GM12878 (cell line): ENCODE data around the gene STK16. TPM values are rescaled to one million over a fixed set of nuclear protein-coding genes. Genes with fewer than 3 reads are reported as not detected.

Experiments used
- ATAC-seq: fragments of 200-7000 bp; cut with Tn5 transposase; 3 replicates; pipeline ENCODE4 v1.9.1; 2020; ENCODE audit warnings: mild to moderate bottlenecking, moderate library complexity
- BruUV-seq: library from RNA; stranded (reverse); fragments of 400-500 nt; replicated peaks from 2 replicates; lab custom pipeline; 2021; lab: Mats Ljungman, UMichigan
- CTCF ChIA-PET: fragments of 300-600 bp; sonication (Branson Sonifier 250); formaldehyde crosslinking; extraction: SDS; loops from one replicate; lab custom pipeline; 2021; ENCODE audit warnings: inconsistent platforms; lab: Yijun Ruan, JAX
- POLR2A ChIA-PET: fragments of 350-600 bp; formaldehyde crosslinking; extraction: SDS; loops from one replicate; lab custom pipeline; 2021; ENCODE audit warnings: inconsistent platforms; lab: Charles Lee
- RAD21 ChIA-PET: fragments of 300-600 bp; sonication (Branson Sonifier 250); formaldehyde crosslinking; loops from one replicate; lab custom pipeline; 2023; ENCODE audit warnings: antibody characterized with exemption; ENCODE audit not compliant: unreplicated experiment; lab: Charles Lee
- SMC1A ChIA-PET: fragments of 300-600 bp; sonication (Branson Sonifier 250); formaldehyde crosslinking; loops from one replicate; lab custom pipeline; 2023; ENCODE audit not compliant: unreplicated experiment, uncharacterized antibody; lab: Charles Lee
- DNase-seq: peaks from one replicate; pipeline ENCODE4 v3.0.0-alpha.2; 2011; ENCODE audit warnings: low read depth, low spot score
- FAIRE-seq: peaks from 3 replicates; lab custom pipeline; 2011; peaks lifted over from hg19 to GRCh38; lab: Jason Lieb, UNC
- H2AFZ ChIP-seq: 2 replicates; pipeline ENCODE4 v1.6.0; 2011; ENCODE audit warnings: low read depth, low read length, control low read depth; ENCODE audit not compliant: control insufficient read depth
- H3K27ac ChIP-seq: 2 replicates; pipeline ENCODE4 v1.5.1; 2011; ENCODE audit warnings: control low read depth; ENCODE audit not compliant: control insufficient read depth, insufficient read depth
- H3K27me3 ChIP-seq, 2 experiments: replicated peaks in 1 of 2; 2 replicates each; pipeline versions ENCODE4 v1.6.0 to v1.6.1; 2011; ENCODE audit warnings: low read length in 1 of 2; ENCODE audit not compliant: control insufficient read depth in 2 of 2, insufficient read depth in 2 of 2
- H3K36me3 ChIP-seq, 2 experiments: 2 replicates each; pipeline ENCODE4 v1.5.1; 2011; ENCODE audit warnings: low read length in 1 of 2; ENCODE audit not compliant: control insufficient read depth in 2 of 2, insufficient read depth in 2 of 2
- H3K4me1 ChIP-seq: 2 replicates; pipeline ENCODE4 v1.6.1; 2011; ENCODE audit warnings: mild to moderate bottlenecking, low read length, moderate library complexity, mixed read lengths; ENCODE audit not compliant: control insufficient read depth, insufficient read depth
- H3K4me2 ChIP-seq: 2 replicates; pipeline ENCODE4 v1.6.0; 2011; ENCODE audit warnings: control low read depth; ENCODE audit not compliant: control insufficient read depth, insufficient read depth
- H3K4me3 ChIP-seq: fragments of 200-600 bp; sonication (generic); 2 replicates; pipeline ENCODE4 v1.5.1; 2016
- H3K79me2 ChIP-seq: 2 replicates; pipeline ENCODE4 v1.6.0; 2011; ENCODE audit warnings: low read length; ENCODE audit not compliant: control insufficient read depth, insufficient read depth
- H3K9ac ChIP-seq: 2 replicates; pipeline ENCODE4 v1.8.0; 2011; ENCODE audit warnings: low read length, control low read depth, mixed read lengths; ENCODE audit not compliant: control insufficient read depth, insufficient read depth
- H3K9me3 ChIP-seq: replicated peaks from 3 replicates; pipeline ENCODE4 v1.5.1; 2011; ENCODE audit warnings: mild to moderate bottlenecking, low read length; ENCODE audit not compliant: control insufficient read depth, insufficient read depth
- H4K20me1 ChIP-seq: 2 replicates; pipeline ENCODE4 v1.6.0; 2011; ENCODE audit not compliant: control insufficient read depth, insufficient read depth
- PML ChIP-seq: IDR thresholded peaks from 2 replicates; pipeline ENCODE4 v1.6.1; 2012; ENCODE audit warnings: low read length, inconsistent platforms
- RUNX3 ChIP-seq: IDR thresholded peaks from 2 replicates; pipeline ENCODE4 v1.6.1; 2012; ENCODE audit warnings: low read length, inconsistent platforms
- WGBS: methylation state at CpG from one replicate; pipeline ENCODE4 v1.1.6; 2016; ENCODE audit warnings: low lambda C conversion rate; ENCODE audit not compliant: insufficient replicate concordance, insufficient coverage; ENCODE audit errors: missing lambda C conversion rate; 5-methylcytosine and 5-hydroxymethylcytosine counted together
- in situ Hi-C: fragments of 300-500 bp; cut with MboI; formaldehyde crosslinking; loops from 9 replicates; pipeline ENCODE4 v1.14.3; 2018; ENCODE audit warnings: mixed read lengths
- intact Hi-C: fragments of 100-400 bp; cut with micrococcal nuclease; formaldehyde crosslinking; loops from one replicate; pipeline ENCODE4 v1.14.2; 2022; ENCODE audit not compliant: unreplicated experiment
- polyA plus RNA-seq, 11 experiments: library from polyadenylated mRNA; depleted of rRNA in 4 of 11; unstranded in 6 of 11; stranded (reverse) in 5 of 11; fragments of >200 nt; fragmentation: Nextera tagmentation in 4 of 11; fragmentation: Illumina TruSeq in 1 of 11; extraction: Ambion mirVana in 4 of 11; extraction: Trizol in 1 of 11; gene quantifications; 1 replicate in 1 of 11; 2 replicates in 10 of 11; pipeline versions ENCODE4 v1.2.1 to v1.2.3, GENCODE V29; 2011 to 2016; ENCODE audit warnings: inconsistent platforms in 2 of 11, missing spikeins in 2 of 11, low read depth in 1 of 11
- total RNA-seq, 4 experiments: library from RNA; depleted of rRNA in 3 of 4; stranded (reverse); fragments of >200 nt in 3 of 4; fragmentation: Illumina TruSeq in 1 of 4; extraction: Trizol in 1 of 4; gene quantifications; 2 replicates each; pipeline versions ENCODE4 v1.2.1 to v1.2.3, GENCODE V29; 2013 to 2021
- TF ChIP-seq, protein P1 (sequence below): fragments of 450-650 bp; IDR thresholded peaks from 2 replicates; pipeline ENCODE4 v1.6.1; 2014; ENCODE audit warnings: mild to moderate bottlenecking

STK16 gene
- total and polyA plus RNA-seq, 10 of the 15 experiments (the other 5 are each of a cell fraction or from before 2014, with no cell fraction given): 4.3 to 50.1 (median 17.9) TPM

- TF ChIP-seq, protein P1, sequence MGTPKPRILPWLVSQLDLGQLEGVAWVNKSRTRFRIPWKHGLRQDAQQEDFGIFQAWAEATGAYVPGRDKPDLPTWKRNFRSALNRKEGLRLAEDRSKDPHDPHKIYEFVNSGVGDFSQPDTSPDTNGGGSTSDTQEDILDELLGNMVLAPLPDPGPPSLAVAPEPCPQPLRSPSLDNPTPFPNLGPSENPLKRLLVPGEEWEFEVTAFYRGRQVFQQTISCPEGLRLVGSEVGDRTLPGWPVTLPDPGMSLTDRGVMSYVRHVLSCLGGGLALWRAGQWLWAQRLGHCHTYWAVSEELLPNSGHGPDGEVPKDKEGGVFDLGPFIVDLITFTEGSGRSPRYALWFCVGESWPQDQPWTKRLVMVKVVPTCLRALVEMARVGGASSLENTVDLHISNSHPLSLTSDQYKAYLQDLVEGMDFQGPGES: no peak
- TF ChIP-seq, all 136 proteins: peak for 0
These were observed 34.4 kb upstream of the STK16 start (continued) for GRCh38 chr2:219210886-219211362.

DNA sequence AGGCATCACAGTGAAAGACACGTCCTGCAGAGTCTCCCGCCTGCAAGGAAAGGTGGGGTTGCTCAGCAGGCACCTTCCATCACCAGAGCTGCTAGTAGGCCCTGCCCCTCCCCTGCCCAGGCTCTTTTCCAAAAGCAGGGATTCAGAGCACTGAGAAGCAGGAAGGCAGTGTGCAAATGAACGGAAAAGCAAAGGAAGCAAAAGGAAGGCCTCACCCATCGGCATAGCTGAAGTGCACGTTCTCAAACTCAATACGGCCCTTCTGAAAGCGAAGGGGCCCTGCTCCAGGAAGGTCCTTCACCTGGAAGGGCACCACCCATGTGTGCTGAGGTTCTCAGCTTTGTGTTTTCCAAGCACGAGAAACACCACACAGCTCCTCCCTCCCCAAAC is 32.3 kb upstream of the STK16 start:
- Histone ChIP-seq H3K9me3 (no peaks in the 10 kb centered on the region), H3K4me1 (peaks cover 8% of the 10 kb centered on the region), H4K20me1 (no peaks in the 10 kb centered on the region), H3K27ac (no peak overlapping the region), H2AFZ (no peak overlapping the region), H3K27me3 (no peaks in the 10 kb centered on the region), H3K9ac (no peak overlapping the region), H3K36me3 (peaks cover 0 to 15% of the 10 kb centered on the region in 2 experiments; a peak in 3 of 4 replicates), H3K4me3 (no peak overlapping the region), H3K4me2 (no peak overlapping the region), H3K79me2 (peaks cover 6% of the 10 kb centered on the region)
- POLR2A ChIA-PET: no interaction called here
- TF ChIP-seq RUNX3: no peak
- TF ChIP-seq PML: no peak
- no TSS peak for BruUV-seq
- no peak for DNase-seq
- CTCF ChIA-PET: interaction anchor here (1.4 to 3.0 kb wide), 3 partner anchors 39 to 82 kb away, joined by 4 to 20 read pairs (median 11); partner anchors contain the start of gene SLC23A3
- in situ Hi-C loops: no loop called here
- RAD21 ChIA-PET: no interaction called here
- intact Hi-C loops: no loop called here
- SMC1A ChIA-PET: interaction anchor here (1.7 kb wide), 1 partner anchor 42 kb away, joined by 4 read pairs; no protein-coding TSS in a partner anchor
- ATAC-seq: no peak
- WGBS: 83% methylated on average over 8 of the region's 8 CpGs
- no peak for FAIRE-seq
